Stimulated activated CD4-positive, alpha-beta T cell treated with anti-CD3 and anti-CD28 coated beads, Interleukin-4, amount 100 ng/mL, for 1 hour (primary cell): ENCODE data around the gene UBALD1.
"Not testable (repeated sequence)": the region's sequence is repeated elsewhere in the genome, so short reads cannot be mapped to it uniquely, and the experiment has no call there.

Experiments used
- DNase-seq: peaks from one replicate; pipeline ENCODE4 v3.0.0-alpha.2; 2020

The UBALD1 gene

DNA sequence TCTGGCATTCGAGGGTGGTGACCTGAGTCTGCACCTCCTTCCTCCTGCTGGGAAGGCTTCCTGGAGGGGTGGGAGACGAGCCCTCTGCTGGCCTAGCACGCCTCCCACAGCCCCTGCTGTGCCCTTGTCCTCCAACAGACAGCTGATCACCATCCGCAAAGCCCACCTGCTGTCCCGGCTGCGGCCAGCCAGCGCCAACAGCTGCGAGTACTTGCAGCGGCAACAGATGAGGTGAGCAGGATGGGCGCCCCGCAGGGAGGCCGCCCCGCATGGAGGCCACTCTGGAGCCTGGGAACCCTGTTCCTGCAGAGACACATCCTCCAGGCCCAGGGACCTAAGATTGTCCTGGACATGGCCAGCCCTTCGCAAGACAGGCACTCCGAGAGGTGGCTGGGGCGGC, 21.6 kb downstream of the UBALD1 start:
- DNase-seq, result no peak

DNA sequence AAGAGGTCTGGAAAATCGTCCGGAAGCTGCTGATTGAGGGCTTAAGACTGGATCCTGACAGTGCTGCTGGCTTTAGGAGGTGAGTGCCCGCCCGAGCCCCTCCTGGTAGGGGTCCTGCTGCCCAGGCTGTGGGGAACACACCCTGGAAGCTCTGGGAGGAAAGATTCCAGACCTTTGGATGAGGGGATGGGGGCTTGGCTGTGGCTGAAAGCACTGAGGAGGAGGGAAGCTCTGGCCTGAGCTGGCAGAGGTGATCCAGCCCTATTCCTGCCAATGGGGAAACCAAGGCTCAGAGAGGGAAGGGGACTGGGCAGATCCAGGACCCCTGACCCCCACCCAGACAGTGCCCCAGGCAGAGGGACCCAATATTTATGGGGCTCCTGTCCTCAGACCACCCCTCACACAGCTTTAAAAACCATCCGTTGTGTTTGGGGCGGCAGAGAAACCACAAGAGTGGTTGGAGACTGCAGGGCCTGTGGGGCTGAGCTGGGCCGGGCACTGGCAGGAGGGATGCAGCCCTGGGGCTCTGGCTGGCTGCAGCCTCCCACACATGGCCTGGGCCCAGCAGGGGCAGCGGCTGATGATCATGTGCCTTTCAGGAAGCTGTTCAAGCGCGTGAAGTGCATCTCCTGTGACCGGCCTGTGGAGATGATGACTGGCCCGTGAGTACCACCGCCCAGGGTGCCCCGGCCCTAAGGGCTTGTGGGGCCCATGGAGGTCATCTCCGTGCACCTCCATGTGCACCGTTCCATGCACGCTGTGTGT, 22.8 kb downstream of the UBALD1 start:
- DNase-seq, result no peak

DNA sequence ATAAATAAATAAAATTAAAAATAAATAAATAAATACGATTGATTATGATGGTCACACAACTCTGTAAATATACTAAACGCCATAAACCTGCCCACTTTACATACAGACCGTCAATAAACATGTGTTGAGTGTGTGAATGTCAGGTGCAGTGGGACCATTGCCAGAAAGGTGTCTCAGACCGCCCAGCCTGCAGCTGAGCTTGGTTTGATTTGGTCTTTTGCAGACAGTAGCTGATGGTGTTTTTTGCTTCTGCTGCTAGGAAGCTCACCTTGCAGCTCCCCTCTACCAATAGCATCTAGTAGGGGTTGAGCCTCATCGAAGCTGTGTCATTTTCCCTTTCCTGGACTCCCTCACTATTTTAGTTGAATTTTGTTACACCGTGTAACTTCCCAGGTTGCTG, 23.5 kb downstream of the UBALD1 start:
- DNase-seq, result no peak

GRCh38 chr16:4588961-4589360, 25.7 kb downstream of the UBALD1 start:
- DNase-seq, result no peak

GRCh38 chr16:4588386-4588785, 26.3 kb downstream of the UBALD1 start:
- no peak for DNase-seq

DNA sequence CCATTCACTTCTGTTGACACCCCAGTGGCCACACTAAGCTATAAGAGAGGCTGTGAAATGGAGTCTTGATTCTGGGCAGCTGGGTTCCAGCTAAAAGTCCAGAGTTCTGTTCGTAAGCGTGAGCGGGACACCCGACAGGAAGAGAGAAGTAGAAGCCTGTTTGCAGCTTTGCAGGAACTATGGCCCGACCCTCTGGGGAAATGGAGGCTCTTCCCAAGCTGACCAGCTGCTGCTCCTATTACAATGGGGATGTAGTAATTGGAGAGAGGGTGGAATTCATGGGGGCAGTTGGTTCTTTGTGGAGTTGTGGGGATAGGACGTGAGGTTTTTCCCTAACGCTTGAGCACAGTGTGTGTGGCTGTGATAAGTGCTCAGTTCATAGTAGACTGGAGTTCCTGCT, 28.4 kb downstream of the UBALD1 start:
- DNase-seq, result no peak

GRCh38 chr16:4583906-4584305, 30.8 kb downstream of the UBALD1 start:
- DNase-seq, result no peak

DNA sequence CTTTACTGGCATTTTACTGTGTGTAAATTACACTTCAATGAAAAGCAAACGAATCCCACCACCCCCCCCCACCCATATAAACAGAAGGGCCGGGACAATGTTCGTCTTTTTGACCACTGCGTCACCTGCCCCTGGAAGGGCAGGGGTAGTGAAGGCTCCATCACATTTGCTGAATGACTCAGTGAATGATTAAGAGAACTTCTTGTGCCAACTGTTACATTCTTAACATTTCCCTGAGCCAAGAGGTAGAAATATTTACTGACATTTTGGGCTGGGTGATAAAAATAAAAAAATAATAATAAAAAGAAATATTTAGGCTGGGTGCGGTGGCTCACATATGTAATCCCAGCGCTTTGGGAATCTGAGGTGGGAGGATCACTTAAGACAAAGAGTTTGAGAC, 34.4 kb downstream of the UBALD1 start:
- no peak for DNase-seq

- no peak for DNase-seq
Observed at GRCh38 chr16:4578961-4579530, 35.6 kb downstream of the UBALD1 start.

DNA sequence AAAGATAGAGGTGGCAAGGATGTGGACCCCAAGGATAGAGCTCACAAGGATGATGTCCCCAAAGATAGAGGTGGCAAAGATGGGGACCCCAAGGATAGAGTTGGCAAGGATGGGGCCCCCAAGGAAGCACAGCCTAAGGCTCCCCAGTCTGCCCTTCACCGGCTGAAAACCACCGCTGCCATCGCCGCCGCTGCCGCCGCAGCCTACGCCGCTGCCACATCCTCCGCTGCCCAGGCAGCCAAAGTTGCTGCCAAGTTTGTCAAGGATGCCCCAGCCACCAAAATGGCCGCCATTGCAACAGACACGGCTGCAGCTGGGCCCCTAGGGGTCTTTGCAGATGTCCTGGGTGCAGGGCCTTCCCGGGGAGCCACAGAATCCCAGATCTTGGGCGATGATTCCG, 38.7 kb downstream of the UBALD1 start:
- no peak for DNase-seq

GRCh38 chr16:4574919-4575705, 39.6 kb downstream of the UBALD1 start:
- DNase-seq, result no peak

GRCh38 chr16:4573926-4574325, 40.8 kb downstream of the UBALD1 start:
- not testable (repeated sequence) for DNase-seq

DNA sequence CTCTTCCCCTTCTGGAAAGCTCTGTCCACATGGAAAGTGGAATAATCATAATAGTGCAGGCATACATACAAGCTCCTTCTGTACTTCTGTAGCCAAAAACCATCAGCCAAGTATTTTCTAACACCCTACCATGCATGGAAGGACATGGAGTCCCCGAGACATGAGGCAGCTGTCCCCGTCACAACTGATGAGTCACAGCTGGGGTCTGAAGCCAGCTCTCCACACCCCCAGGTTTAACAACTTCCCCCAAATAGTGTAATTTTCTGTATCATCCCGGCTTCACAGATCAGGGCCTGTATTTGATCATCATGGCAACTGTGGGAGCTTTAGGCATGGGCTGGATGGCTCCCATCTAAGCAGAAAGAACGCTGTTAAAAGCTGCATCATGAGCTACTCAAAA, 42.0 kb downstream of the UBALD1 start:
- no peak for DNase-seq

DNA sequence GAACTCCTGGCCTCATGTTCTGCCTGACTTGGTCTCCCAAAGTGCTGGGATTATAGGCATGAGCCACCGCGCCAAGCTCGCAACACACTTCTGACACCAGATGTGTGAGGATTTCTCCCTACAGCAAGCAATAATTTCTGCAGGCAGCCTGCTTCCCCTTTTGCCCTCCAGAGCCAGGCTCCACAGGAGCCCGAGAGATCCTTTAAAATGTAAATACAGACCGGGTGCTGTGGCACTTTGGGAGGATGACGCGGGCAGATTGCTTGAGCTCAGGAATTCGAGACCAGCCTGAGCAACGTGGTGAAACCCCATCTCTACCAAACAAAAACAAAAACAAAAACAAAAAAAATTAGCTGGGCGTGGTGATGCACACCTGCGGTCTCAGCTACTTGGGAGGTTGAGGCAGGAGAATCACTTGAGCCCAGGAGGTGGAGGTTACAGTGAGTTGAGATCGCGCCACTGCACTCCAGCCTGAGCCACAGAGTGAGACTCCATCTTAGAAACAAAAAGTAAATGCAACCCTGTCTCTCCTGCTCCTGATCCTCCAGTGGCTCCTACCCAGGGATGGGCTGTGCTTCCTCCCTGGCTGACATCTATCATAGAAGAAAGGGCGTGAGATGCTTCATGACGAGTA, 43.9 kb downstream of the UBALD1 start:
- no peak for DNase-seq

DNA sequence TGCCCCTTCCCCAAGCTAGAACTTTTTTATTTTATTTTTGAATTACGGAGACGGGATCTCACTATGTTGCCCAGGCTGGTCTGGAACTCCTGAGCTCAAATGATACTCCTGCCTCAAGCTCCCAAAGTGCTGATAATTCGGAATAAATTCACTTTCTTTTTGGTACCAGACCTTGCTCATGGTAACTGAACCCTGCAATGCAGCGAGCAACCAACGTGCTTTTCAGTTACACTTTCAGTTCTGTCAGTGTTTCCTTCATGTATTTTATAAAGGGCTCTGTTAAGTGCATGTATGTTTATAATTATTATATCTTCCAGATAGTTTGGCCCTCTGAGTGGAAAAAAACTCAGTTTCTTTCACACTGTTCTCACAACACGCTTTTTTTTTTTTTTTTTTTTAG, 44.6 kb downstream of the UBALD1 start:
- DNase-seq, result no peak

DNA sequence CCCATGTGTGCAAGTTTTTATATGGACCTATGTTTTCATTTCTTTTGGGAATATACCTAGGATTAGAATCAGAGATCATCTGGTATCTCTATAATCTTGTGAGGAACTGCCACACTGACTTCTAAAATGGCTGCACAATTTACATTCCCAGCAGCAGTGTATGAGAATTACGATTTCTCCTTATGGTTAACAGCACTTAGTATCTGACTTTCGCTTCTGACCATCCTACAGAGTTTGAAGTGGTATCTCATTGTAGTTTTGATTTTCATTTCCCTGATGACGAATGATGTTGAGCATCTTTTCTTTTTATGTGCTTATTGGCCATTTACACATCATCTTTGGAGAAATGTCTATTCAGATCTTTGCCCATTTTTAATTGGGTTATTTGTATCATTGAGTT, 48.5 kb downstream of the UBALD1 start:
- DNase-seq, result no peak

DNA sequence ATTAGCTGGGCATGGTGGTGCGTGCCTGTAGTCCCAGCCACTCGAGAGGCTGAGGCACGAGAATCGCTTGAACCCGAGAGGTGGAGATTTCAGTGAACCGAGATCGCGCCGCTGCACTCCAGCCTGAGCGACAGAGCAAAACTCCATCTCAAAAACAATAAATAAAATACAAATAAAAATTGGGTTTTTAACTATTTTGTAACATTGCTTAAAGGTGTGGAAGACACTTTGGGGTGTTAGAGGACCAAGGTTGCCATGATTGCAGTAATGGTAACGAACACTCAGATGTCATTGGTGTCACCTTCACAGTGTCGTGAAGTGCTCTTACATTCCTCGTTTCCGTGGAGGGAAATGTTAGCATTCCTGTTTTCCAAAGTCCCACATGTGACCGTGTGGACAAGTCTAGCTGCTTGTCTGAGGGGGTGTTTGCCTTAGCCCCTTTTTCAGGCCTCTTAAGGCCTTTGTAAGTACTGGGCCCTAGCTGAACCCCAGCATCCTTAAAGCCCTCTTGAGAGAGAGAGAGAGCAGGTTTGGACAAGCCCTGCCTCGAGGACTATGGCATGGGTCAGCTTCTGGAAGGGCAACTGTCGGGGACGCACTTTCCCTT, 49.9 kb downstream of the UBALD1 start:
- DNase-seq, result no peak

DNA sequence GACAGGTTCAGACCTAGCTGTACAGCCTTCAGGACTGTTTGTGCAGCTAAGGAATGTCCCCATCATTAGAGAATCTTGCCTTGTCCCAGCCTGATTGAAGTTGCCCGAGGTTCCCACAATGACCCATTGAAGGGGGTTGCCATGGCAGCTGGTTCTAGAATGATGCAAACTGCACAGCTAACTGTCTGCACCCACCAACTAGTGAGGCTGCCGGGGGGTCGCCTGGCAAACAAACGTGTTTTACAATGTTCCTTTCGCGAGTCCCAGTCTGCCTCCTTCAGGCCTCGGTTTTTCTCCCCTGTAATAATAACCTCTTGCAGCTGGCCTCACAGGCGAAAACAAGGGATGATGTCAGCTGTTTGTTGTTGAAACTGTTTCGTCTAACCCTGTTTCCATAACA, 53.1 kb downstream of the UBALD1 start:
- DNase-seq, result no peak
